Right forelimb (tissue), 1 donor: ENCODE results near the gene GPM6B.

Experiments
- DNase-seq: peaks from one replicate; pipeline ENCODE4 v3.0.0-alpha.2; 2018

The GPM6B gene

GRCh38 chrX:13816643-13817627, at the start of gene GPM6B:
TSS of gene GPM6B (minus strand) at chrX:13817093. CDS start at chrX:13816904, 189 bp downstream.
- DNase-seq, result no peak

- no peak for DNase-seq
Observed at GRCh38 chrX:13864264-13864663, 47.4 kb upstream of the GPM6B start.

GRCh38 chrX:13863324-13863723, 46.4 kb upstream of the GPM6B start:
- no peak for DNase-seq

GRCh38 chrX:13859724-13860123, 42.8 kb upstream of the GPM6B start:
- DNase-seq, result no peak

- DNase-seq, result no peak
Observed at GRCh38 chrX:13857804-13858203, 40.9 kb upstream of the GPM6B start.

- DNase-seq, result no peak
Observed at GRCh38 chrX:13855689-13856450, 39.0 kb upstream of the GPM6B start.

- no peak for DNase-seq
Observed at GRCh38 chrX:13854003-13854402, 37.1 kb upstream of the GPM6B start.

- DNase-seq, result no peak
Observed at GRCh38 chrX:13852001-13852695, 35.3 kb upstream of the GPM6B start.

- no peak for DNase-seq
Observed at GRCh38 chrX:13845721-13846378, 29.0 kb upstream of the GPM6B start.

- DNase-seq, result no peak
Observed at GRCh38 chrX:13843150-13843721, 26.3 kb upstream of the GPM6B start.

- no peak for DNase-seq
Observed at GRCh38 chrX:13840121-13840520, 23.2 kb upstream of the GPM6B start.

GRCh38 chrX:13837290-13837745, 20.4 kb upstream of the GPM6B start:
- no peak for DNase-seq

- DNase-seq, result no peak
Observed at GRCh38 chrX:13836575-13836974, 19.7 kb upstream of the GPM6B start.

GRCh38 chrX:13835825-13836224, 18.9 kb upstream of the GPM6B start:
- DNase-seq, result no peak

- no peak for DNase-seq
Observed at GRCh38 chrX:13834355-13834754, 17.5 kb upstream of the GPM6B start.

GRCh38 chrX:13829983-13830382, 13.1 kb upstream of the GPM6B start:
- DNase-seq, result no peak

- no peak for DNase-seq
Observed at GRCh38 chrX:13828392-13828791, 11.5 kb upstream of the GPM6B start.

- DNase-seq, result no peak
Observed at GRCh38 chrX:13827298-13828090, 10.6 kb upstream of the GPM6B start.

- DNase-seq, result no peak
Observed at GRCh38 chrX:13826770-13827169, 9.9 kb upstream of the GPM6B start.

- DNase-seq, result no peak
Observed at GRCh38 chrX:13825178-13825762, 8.4 kb upstream of the GPM6B start.

GRCh38 chrX:13824746-13825145, 7.9 kb upstream of the GPM6B start:
- no peak for DNase-seq
